ENCODE results near the gene PLEKHG5.
"Not testable (repeated sequence)": the region's sequence is repeated elsewhere in the genome, so short reads cannot be mapped to it uniquely, and the experiment has no call there.

DNA sequence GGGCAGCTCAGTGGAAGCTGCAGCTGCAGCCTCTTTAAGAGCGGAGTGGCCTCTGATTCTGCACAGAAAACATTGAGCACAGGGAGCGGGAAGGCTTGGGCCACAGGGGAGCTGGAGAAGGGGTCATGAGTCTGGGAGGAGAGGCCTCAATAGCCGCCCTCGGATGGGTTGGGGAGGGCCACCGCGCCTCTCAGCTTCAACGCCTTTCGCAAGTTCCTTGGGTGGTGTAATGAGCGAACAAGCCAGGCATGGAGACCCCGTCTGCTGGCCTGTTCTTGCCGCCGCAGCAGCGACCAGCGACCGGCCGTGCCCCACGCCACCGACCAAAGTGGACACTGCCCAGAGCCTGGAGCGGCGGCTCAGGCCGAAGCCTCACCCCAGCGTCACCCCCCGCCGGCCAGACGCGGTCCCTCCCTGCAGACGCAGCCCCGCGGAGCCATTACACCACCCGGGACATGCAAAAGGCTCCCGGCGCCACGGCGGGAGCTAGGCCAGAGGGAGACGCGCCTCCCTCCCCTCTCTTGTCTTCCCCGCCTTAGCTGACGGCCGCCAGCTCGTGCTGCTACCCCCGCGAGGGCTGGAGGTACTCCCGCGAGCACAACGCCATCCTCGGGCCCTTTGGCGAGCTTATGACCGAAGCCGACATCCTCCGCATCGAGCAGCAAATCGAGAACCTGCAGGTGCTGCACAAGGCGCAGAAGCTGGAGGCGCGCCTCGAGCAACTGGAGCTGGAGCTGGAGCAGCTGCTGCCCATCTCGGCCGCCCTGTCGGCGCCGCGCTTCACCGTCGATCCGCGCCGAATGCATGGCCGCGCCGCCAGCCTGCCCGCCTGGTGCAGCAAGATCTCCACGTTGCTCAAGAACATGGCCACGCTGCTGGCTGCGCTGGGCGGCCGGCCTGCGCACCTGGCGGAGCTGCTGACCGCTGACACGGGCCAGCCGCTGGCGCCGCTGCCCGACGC lies 37.3 kb downstream of the PLEKHG5 start:
- TF ChIP-seq, protein P1, sequence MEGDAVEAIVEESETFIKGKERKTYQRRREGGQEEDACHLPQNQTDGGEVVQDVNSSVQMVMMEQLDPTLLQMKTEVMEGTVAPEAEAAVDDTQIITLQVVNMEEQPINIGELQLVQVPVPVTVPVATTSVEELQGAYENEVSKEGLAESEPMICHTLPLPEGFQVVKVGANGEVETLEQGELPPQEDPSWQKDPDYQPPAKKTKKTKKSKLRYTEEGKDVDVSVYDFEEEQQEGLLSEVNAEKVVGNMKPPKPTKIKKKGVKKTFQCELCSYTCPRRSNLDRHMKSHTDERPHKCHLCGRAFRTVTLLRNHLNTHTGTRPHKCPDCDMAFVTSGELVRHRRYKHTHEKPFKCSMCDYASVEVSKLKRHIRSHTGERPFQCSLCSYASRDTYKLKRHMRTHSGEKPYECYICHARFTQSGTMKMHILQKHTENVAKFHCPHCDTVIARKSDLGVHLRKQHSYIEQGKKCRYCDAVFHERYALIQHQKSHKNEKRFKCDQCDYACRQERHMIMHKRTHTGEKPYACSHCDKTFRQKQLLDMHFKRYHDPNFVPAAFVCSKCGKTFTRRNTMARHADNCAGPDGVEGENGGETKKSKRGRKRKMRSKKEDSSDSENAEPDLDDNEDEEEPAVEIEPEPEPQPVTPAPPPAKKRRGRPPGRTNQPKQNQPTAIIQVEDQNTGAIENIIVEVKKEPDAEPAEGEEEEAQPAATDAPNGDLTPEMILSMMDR (IDR thresholded peaks at IDR 0.05) = not testable (repeated sequence)
- TF ChIP-seq POLR2A (IDR thresholded peaks at IDR 0.05) = not testable (repeated sequence)

Data from right lobe of liver (tissue), 4 donors.